ENCODE data around the gene JAK1. TPM values are rescaled to one million over a fixed set of nuclear protein-coding genes. Genes with fewer than 3 reads are reported as not detected.

The JAK1 gene
- total and polyA plus RNA-seq, 2 experiments from 2014 or later: 8.0 to 19.5 TPM

DNA sequence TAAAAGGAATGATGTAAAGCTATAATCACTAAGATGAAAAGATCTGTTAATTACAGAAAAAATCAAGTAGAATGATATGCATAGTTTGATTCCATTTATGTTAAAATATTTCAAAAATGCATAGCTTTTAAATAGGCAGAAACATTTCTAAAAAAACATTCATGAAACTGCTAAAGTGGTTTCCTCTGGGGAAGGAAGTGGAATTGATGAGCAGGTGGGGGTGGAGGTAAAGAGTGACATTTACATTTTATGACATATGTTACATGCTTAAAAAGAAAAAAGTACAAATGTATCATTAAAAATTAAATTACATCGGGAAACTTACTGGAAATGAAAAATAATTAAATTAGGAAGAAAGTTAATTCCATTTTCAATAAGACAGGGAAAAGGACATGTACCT lies 42.8 kb upstream of the JAK1 start:
- no peaks in the 10 kb centered on the region for H3K36me3 Mint-ChIP-seq (ENCODE audit: low read depth)
- no peak overlapping the region for H3K27ac ChIP-seq (ENCODE audit: low read depth)
- ATAC-seq (no peak), DNase-seq (ENCODE audit: low spot score) (no peak)
- H4K20me1 ChIP-seq (replicated peaks; ENCODE audit: insufficient read depth): no peaks in the 10 kb centered on the region
- H3F3A ChIP-seq (replicated peaks; ENCODE audit: low read depth): no peaks in the 10 kb centered on the region
- H3K4me2 ChIP-seq: no peak overlapping the region
- no peaks in the 10 kb centered on the region for H3K9me2 ChIP-seq (ENCODE audit: insufficient read depth)
- no peaks in the 10 kb centered on the region for H3K4me1 Mint-ChIP-seq
- peaks cover 16% of the 10 kb centered on the region for H3K27me3 Mint-ChIP-seq (ENCODE audit: insufficient read depth, low read depth, poor library complexity)
- H3K27me3 ChIP-seq (ENCODE audit: insufficient read depth): peaks cover 23% of the 10 kb centered on the region
- no peak overlapping the region for H3K27ac Mint-ChIP-seq
- H3K4me3 Mint-ChIP-seq: no peak overlapping the region
- H3K9me3 Mint-ChIP-seq: no peaks in the 10 kb centered on the region
- no peaks in the 10 kb centered on the region for H3K36me3 ChIP-seq (ENCODE audit: insufficient read depth)
- no peaks in the 10 kb centered on the region for H3K4me1 ChIP-seq (ENCODE audit: insufficient read depth)
- H2AFZ ChIP-seq: no peak overlapping the region
- no peak overlapping the region for H3K4me3 ChIP-seq
- H3K79me2 ChIP-seq (replicated peaks; ENCODE audit: insufficient read depth): no peaks in the 10 kb centered on the region
- TF ChIP-seq POLR2AphosphoS5 (IDR thresholded peaks at IDR 0.05; ENCODE audit: low read depth) (no peak), NANOG (IDR thresholded peaks at IDR 0.05; ENCODE audit: borderline replicate concordance) (no peak), ZNF114 (CRISPR knock-in tag; IDR thresholded peaks at IDR 0.05) (no peak), CREB1 (CRISPR knock-in tag; IDR thresholded peaks at IDR 0.05; ENCODE audit: low read depth) (no peak), STAT1 (IDR thresholded peaks at IDR 0.05; ENCODE audit: unreplicated experiment) (no peak), JUNB (IDR thresholded peaks at IDR 0.05; ENCODE audit: unreplicated experiment) (no peak), EZH2phosphoT487 (IDR thresholded peaks at IDR 0.05; ENCODE audit: unreplicated experiment) (no peak), ZNF331 (CRISPR knock-in tag; IDR thresholded peaks at IDR 0.05; ENCODE audit: low read depth) (no peak), EZH2 (IDR thresholded peaks at IDR 0.05; ENCODE audit: low read depth, unreplicated experiment) (no peak)
- TF ChIP-seq, protein P1, sequence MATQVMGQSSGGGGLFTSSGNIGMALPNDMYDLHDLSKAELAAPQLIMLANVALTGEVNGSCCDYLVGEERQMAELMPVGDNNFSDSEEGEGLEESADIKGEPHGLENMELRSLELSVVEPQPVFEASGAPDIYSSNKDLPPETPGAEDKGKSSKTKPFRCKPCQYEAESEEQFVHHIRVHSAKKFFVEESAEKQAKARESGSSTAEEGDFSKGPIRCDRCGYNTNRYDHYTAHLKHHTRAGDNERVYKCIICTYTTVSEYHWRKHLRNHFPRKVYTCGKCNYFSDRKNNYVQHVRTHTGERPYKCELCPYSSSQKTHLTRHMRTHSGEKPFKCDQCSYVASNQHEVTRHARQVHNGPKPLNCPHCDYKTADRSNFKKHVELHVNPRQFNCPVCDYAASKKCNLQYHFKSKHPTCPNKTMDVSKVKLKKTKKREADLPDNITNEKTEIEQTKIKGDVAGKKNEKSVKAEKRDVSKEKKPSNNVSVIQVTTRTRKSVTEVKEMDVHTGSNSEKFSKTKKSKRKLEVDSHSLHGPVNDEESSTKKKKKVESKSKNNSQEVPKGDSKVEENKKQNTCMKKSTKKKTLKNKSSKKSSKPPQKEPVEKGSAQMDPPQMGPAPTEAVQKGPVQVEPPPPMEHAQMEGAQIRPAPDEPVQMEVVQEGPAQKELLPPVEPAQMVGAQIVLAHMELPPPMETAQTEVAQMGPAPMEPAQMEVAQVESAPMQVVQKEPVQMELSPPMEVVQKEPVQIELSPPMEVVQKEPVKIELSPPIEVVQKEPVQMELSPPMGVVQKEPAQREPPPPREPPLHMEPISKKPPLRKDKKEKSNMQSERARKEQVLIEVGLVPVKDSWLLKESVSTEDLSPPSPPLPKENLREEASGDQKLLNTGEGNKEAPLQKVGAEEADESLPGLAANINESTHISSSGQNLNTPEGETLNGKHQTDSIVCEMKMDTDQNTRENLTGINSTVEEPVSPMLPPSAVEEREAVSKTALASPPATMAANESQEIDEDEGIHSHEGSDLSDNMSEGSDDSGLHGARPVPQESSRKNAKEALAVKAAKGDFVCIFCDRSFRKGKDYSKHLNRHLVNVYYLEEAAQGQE (IDR thresholded peaks at IDR 0.05; ENCODE audit: unreplicated experiment): no peak
- TF ChIP-seq, protein P2, sequence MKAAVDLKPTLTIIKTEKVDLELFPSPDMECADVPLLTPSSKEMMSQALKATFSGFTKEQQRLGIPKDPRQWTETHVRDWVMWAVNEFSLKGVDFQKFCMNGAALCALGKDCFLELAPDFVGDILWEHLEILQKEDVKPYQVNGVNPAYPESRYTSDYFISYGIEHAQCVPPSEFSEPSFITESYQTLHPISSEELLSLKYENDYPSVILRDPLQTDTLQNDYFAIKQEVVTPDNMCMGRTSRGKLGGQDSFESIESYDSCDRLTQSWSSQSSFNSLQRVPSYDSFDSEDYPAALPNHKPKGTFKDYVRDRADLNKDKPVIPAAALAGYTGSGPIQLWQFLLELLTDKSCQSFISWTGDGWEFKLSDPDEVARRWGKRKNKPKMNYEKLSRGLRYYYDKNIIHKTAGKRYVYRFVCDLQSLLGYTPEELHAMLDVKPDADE (IDR thresholded peaks at IDR 0.05): no peak
- TF ChIP-seq, protein P3, sequence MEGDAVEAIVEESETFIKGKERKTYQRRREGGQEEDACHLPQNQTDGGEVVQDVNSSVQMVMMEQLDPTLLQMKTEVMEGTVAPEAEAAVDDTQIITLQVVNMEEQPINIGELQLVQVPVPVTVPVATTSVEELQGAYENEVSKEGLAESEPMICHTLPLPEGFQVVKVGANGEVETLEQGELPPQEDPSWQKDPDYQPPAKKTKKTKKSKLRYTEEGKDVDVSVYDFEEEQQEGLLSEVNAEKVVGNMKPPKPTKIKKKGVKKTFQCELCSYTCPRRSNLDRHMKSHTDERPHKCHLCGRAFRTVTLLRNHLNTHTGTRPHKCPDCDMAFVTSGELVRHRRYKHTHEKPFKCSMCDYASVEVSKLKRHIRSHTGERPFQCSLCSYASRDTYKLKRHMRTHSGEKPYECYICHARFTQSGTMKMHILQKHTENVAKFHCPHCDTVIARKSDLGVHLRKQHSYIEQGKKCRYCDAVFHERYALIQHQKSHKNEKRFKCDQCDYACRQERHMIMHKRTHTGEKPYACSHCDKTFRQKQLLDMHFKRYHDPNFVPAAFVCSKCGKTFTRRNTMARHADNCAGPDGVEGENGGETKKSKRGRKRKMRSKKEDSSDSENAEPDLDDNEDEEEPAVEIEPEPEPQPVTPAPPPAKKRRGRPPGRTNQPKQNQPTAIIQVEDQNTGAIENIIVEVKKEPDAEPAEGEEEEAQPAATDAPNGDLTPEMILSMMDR (conservative IDR thresholded peaks at IDR 0.05; ENCODE audit: low read depth in 2 of 2): no peak
- TF ChIP-seq, protein P4, sequence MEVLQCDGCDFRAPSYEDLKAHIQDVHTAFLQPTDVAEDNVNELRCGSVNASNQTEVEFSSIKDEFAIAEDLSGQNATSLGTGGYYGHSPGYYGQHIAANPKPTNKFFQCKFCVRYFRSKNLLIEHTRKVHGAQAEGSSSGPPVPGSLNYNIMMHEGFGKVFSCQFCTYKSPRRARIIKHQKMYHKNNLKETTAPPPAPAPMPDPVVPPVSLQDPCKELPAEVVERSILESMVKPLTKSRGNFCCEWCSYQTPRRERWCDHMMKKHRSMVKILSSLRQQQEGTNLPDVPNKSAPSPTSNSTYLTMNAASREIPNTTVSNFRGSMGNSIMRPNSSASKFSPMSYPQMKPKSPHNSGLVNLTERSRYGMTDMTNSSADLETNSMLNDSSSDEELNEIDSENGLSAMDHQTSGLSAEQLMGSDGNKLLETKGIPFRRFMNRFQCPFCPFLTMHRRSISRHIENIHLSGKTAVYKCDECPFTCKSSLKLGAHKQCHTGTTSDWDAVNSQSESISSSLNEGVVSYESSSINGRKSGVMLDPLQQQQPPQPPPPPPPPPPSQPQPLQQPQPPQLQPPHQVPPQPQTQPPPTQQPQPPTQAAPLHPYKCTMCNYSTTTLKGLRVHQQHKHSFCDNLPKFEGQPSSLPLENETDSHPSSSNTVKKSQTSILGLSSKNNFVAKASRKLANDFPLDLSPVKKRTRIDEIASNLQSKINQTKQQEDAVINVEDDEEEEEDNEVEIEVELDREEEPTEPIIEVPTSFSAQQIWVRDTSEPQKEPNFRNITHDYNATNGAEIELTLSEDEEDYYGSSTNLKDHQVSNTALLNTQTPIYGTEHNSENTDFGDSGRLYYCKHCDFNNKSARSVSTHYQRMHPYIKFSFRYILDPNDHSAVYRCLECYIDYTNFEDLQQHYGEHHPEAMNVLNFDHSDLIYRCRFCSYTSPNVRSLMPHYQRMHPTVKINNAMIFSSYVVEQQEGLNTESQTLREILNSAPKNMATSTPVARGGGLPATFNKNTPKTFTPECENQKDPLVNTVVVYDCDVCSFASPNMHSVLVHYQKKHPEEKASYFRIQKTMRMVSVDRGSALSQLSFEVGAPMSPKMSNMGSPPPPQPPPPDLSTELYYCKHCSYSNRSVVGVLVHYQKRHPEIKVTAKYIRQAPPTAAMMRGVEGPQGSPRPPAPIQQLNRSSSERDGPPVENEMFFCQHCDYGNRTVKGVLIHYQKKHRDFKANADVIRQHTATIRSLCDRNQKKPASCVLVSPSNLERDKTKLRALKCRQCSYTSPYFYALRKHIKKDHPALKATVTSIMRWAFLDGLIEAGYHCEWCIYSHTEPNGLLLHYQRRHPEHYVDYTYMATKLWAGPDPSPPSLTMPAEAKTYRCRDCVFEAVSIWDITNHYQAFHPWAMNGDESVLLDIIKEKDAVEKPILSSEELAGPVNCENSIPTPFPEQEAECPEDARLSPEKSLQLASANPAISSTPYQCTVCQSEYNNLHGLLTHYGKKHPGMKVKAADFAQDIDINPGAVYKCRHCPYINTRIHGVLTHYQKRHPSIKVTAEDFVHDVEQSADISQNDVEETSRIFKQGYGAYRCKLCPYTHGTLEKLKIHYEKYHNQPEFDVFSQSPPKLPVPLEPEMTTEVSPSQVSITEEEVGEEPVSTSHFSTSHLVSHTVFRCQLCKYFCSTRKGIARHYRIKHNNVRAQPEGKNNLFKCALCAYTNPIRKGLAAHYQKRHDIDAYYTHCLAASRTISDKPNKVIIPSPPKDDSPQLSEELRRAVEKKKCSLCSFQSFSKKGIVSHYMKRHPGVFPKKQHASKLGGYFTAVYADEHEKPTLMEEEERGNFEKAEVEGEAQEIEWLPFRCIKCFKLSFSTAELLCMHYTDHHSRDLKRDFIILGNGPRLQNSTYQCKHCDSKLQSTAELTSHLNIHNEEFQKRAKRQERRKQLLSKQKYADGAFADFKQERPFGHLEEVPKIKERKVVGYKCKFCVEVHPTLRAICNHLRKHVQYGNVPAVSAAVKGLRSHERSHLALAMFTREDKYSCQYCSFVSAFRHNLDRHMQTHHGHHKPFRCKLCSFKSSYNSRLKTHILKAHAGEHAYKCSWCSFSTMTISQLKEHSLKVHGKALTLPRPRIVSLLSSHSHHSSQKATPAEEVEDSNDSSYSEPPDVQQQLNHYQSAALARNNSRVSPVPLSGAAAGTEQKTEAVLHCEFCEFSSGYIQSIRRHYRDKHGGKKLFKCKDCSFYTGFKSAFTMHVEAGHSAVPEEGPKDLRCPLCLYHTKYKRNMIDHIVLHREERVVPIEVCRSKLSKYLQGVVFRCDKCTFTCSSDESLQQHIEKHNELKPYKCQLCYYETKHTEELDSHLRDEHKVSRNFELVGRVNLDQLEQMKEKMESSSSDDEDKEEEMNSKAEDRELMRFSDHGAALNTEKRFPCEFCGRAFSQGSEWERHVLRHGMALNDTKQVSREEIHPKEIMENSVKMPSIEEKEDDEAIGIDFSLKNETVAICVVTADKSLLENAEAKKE (CRISPR knock-in tag; IDR thresholded peaks at IDR 0.05): no peak

All from GM23338 (cell line).